Neural cell (in vitro differentiated cells): ENCODE results near the gene ADIPOQ. TPM values are rescaled to one million over a fixed set of nuclear protein-coding genes. Genes with fewer than 3 reads are reported as not detected.
"Not testable (repeated sequence)": the region's sequence is repeated elsewhere in the genome, so short reads cannot be mapped to it uniquely, and the experiment has no call there.

Source experiments
- H2AFZ ChIP-seq: fragments of 200-600, 300-800 bp; sonication (generic), shearing (Covaris generic); 2 replicates; pipeline ENCODE4 v1.6.0; 2014; ENCODE audit warnings: low read depth, mild to moderate bottlenecking, antibody characterized with exemption, low read length, moderate library complexity
- H3F3A ChIP-seq: fragments of 200-600 bp; shearing (Covaris generic); 2 replicates; pipeline ENCODE4 v1.6.1; 2016; ENCODE audit warnings: mild to moderate bottlenecking, moderate library complexity, mixed read lengths, antibody characterized with exemption, low read length; ENCODE audit not compliant: insufficient read depth, poor library complexity, severe bottlenecking
- H3K27ac ChIP-seq: fragments of 200-600, 300-800 bp; sonication (generic), shearing (Covaris generic); 2 replicates; pipeline ENCODE4 v1.5.1; 2014; ENCODE audit warnings: mild to moderate bottlenecking, low read length, moderate library complexity
- H3K27me3 ChIP-seq: fragments of 300-800, 200-600 bp; sonication (generic), shearing (Covaris generic); 2 replicates; pipeline ENCODE4 v1.6.0; 2014; ENCODE audit warnings: mild to moderate bottlenecking, low read depth, low read length, moderate library complexity; ENCODE audit not compliant: insufficient read depth
- H3K36me3 ChIP-seq: fragments of 300-800, 200-600 bp; sonication (generic), shearing (Covaris generic); 2 replicates; pipeline ENCODE4 v1.5.1; 2014; ENCODE audit warnings: mild to moderate bottlenecking, antibody characterized with exemption, low read length, moderate library complexity; ENCODE audit not compliant: insufficient read depth
- H3K4me2 ChIP-seq: fragments of 300-800, 200-600 bp; sonication (generic), shearing (Covaris generic); 2 replicates; pipeline ENCODE4 v1.6.0; 2014; ENCODE audit warnings: mild to moderate bottlenecking, low read length
- H3K4me3 ChIP-seq: fragments of 300-800, 200-600 bp; sonication (generic), shearing (Covaris generic); 2 replicates; pipeline ENCODE4 v1.5.1; 2014; ENCODE audit warnings: mild to moderate bottlenecking, low read length, moderate library complexity
- H3K79me2 ChIP-seq: fragments of 200-600 bp; shearing (Covaris generic); replicated peaks from 2 replicates; pipeline ENCODE4 v1.6.0; 2014; ENCODE audit warnings: mild to moderate bottlenecking, low read length, moderate library complexity; ENCODE audit not compliant: insufficient read depth
- H3K9ac ChIP-seq: fragments of 300-800, 200-600 bp; sonication (generic), shearing (Covaris generic); 2 replicates; pipeline ENCODE4 v1.6.1; 2016; ENCODE audit warnings: mild to moderate bottlenecking, low read length, mixed read lengths
- H3K9me2 ChIP-seq: fragments of 200-600 bp; shearing (Covaris generic); 2 replicates; pipeline ENCODE4 v1.6.1; 2016; ENCODE audit warnings: mild to moderate bottlenecking, low read length, mixed read lengths; ENCODE audit not compliant: insufficient read depth
- H3K9me3 ChIP-seq: fragments of 200-600, 300-800 bp; sonication (generic), shearing (Covaris generic); 2 replicates; pipeline ENCODE4 v1.6.1; 2016; ENCODE audit warnings: mild to moderate bottlenecking, mixed run types, low read length, moderate library complexity, mixed read lengths
- H4K20me1 ChIP-seq: fragments of 200-600 bp; shearing (Covaris generic); 2 replicates; pipeline ENCODE4 v1.6.1; 2016; ENCODE audit warnings: mild to moderate bottlenecking, mixed run types; ENCODE audit not compliant: insufficient read depth
- EP300 ChIP-seq: fragments of 450-650 bp; conservative IDR thresholded peaks from 2 replicates; pipeline ENCODE4 v1.6.1; 2014; ENCODE audit warnings: antibody characterized with exemption, mild to moderate bottlenecking, moderate library complexity; ENCODE audit not compliant: poor library complexity, severe bottlenecking
- EZH2 ChIP-seq: fragments of 200-600, 300-800 bp; shearing (Covaris generic), sonication (generic); IDR thresholded peaks from 2 replicates; pipeline ENCODE4 v1.6.1; 2014; ENCODE audit warnings: antibody characterized with exemption, low read length, borderline replicate concordance, mild to moderate bottlenecking; ENCODE audit not compliant: insufficient read depth, poor library complexity, severe bottlenecking
- REST ChIP-seq: IDR thresholded peaks from 2 replicates; pipeline ENCODE4 v1.6.1; 2012; ENCODE audit warnings: borderline replicate concordance
- SMC3 ChIP-seq: fragments of 450-650 bp; conservative IDR thresholded peaks from 2 replicates; pipeline ENCODE4 v1.6.1; 2014; ENCODE audit warnings: antibody characterized with exemption, mild to moderate bottlenecking, moderate library complexity; ENCODE audit not compliant: poor library complexity
- TAF1 ChIP-seq: IDR thresholded peaks from 2 replicates; pipeline ENCODE4 v1.6.1; 2012; ENCODE audit warnings: low read depth
- polyA plus RNA-seq: library from polyadenylated mRNA; depleted of rRNA; stranded (reverse); fragments of >200 nt; gene quantifications from 2 replicates; pipeline ENCODE4 v1.2.3, GENCODE V29; 2014

The ADIPOQ gene
- polyA plus RNA-seq, 1 donor from 2014 or later, result not detected

GRCh38 chr3:186902713-186903112 lies 60.2 kb downstream of the ADIPOQ start:
- Histone ChIP-seq H3K79me2 (no peaks in the 10 kb centered on the region), H3K4me3 (no peak overlapping the region), H3F3A (no peaks in the 10 kb centered on the region), H3K9ac (no peak overlapping the region), H4K20me1 (no peaks in the 10 kb centered on the region), H3K27me3 (no peaks in the 10 kb centered on the region), H3K9me2 (no peaks in the 10 kb centered on the region), H3K4me2 (no peak overlapping the region), H3K9me3 (no peaks in the 10 kb centered on the region), H2AFZ (no peak overlapping the region), H3K27ac (no peak overlapping the region), H3K36me3 (no peaks in the 10 kb centered on the region)
- no peak for TF ChIP-seq SMC3
- no peak for TF ChIP-seq EP300
- TF ChIP-seq REST, result no peak
- no peak for TF ChIP-seq EZH2
- TF ChIP-seq TAF1, result no peak

DNA sequence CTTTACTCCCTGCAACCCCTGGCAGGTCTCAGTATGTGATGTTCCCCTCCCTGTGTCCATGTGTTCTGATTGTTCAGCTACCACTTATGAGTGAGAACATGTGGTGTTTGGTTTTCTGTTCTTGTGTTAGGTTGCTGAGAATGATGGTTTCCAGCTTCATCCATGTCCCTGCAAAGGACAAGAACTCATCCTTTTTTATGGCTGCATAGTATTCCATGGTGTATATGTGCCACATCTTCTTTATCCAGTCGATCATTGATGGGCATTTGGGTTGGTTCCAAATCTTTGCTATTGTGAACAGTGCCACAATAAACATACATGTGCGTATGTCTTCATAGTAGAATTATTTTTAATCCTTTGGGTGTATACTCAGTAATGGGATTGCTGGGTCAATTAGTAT lies 61.2 kb downstream of the ADIPOQ start:
- H3K79me2 ChIP-seq, H3K4me3 ChIP-seq, H2AFZ ChIP-seq, H3K9me2 ChIP-seq, H3K36me3 ChIP-seq, H3K9ac ChIP-seq, H3F3A ChIP-seq, H3K9me3 ChIP-seq, H3K4me2 ChIP-seq, H4K20me1 ChIP-seq, H3K27ac ChIP-seq, H3K27me3 ChIP-seq: not testable (repeated sequence)

- not testable (repeated sequence) for H3K79me2 ChIP-seq, H2AFZ ChIP-seq, H3K9ac ChIP-seq, H3K4me3 ChIP-seq, H3K27me3 ChIP-seq, H3K36me3 ChIP-seq, H3K9me3 ChIP-seq, H3K9me2 ChIP-seq, H3K4me2 ChIP-seq, H4K20me1 ChIP-seq, H3F3A ChIP-seq, H3K27ac ChIP-seq
Measured at GRCh38 chr3:186907075-186907474, 64.6 kb downstream of the ADIPOQ start.

Other genes with a start within 250 kb of the ADIPOQ start
- gene AHSG, start 229.7 kb upstream of the ADIPOQ start, polyA plus RNA-seq, result 0.40 and 1.1 TPM in 2 replicates
- gene FETUB, start 202.3 kb upstream of the ADIPOQ start, polyA plus RNA-seq, result not detected in 2 replicates
- gene HRG, start 176.7 kb upstream of the ADIPOQ start, polyA plus RNA-seq, result not detected in 2 replicates
- gene KNG1, start 125.4 kb upstream of the ADIPOQ start, polyA plus RNA-seq, result not detected in 2 replicates
- 2,975 and 3,298 TPM in 2 replicates for gene EIF4A2, start 59.1 kb upstream of the ADIPOQ start, polyA plus RNA-seq
- gene RFC4, start 36.2 kb upstream of the ADIPOQ start, polyA plus RNA-seq, result 85.2 and 91.1 TPM in 2 replicates
- gene ST6GAL1, start 87.8 kb downstream of the ADIPOQ start, polyA plus RNA-seq, result 16.6 and 17.6 TPM in 2 replicates